Measurements from ENCODE around the gene ACP5.
A peak's percentile ranks its signal among the peaks of the same experiment; 100 is the strongest.

ACP5 gene

DNA sequence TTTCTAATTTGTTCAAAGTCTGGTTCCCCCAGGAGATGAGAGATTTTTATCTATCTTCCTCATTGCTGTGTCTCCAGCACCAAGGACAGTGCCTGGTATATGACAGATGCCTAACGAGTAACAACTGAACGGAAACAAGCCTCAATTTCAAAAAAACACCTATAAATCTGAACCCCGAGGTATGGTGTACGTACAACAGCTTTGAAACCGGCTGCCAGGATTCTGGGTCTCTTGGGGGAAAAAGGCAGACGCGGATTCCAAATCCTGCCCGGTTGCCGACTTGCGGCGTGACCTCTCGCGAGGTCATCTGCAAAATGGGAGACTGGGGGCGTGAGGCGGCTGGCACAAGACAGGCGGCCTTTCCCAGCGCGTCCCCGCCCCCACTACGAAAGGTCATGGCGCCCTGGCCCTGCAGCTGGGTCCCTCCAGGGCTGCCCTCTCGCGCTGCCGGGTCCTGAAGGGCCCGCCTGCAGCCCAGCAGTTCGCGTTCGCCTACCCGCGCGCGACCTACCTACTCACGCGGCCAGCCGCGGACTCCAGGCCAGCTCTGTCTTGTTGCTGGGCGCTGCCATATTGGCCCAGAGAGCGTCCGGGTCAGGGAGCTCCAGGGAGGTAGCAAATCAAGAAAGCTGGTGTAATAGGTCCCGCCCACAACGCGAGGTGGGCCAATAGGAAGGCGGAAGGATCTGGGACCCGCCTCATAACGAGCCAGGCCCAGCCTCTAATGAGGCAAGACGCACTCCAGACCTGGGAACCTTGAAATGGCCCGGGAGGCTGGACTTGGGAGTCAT lies 48.7 kb downstream of the ACP5 start, which contains the start of gene ECSIT (continued):
- TF ChIP-seq, protein P1, sequence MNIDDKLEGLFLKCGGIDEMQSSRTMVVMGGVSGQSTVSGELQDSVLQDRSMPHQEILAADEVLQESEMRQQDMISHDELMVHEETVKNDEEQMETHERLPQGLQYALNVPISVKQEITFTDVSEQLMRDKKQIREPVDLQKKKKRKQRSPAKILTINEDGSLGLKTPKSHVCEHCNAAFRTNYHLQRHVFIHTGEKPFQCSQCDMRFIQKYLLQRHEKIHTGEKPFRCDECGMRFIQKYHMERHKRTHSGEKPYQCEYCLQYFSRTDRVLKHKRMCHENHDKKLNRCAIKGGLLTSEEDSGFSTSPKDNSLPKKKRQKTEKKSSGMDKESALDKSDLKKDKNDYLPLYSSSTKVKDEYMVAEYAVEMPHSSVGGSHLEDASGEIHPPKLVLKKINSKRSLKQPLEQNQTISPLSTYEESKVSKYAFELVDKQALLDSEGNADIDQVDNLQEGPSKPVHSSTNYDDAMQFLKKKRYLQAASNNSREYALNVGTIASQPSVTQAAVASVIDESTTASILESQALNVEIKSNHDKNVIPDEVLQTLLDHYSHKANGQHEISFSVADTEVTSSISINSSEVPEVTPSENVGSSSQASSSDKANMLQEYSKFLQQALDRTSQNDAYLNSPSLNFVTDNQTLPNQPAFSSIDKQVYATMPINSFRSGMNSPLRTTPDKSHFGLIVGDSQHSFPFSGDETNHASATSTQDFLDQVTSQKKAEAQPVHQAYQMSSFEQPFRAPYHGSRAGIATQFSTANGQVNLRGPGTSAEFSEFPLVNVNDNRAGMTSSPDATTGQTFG (tag by site-specific recombination; IDR thresholded peaks at IDR 0.05; ENCODE audit: borderline replicate concordance): no peak
- no peak for TF ChIP-seq ZNF211 (tag by site-specific recombination; IDR thresholded peaks at IDR 0.05; ENCODE audit: low read depth)
- TF ChIP-seq ZBTB8A (tag by site-specific recombination; IDR thresholded peaks at IDR 0.05): no peak; the same call in 1 of the 2 replicates
- TF ChIP-seq, protein P2, sequence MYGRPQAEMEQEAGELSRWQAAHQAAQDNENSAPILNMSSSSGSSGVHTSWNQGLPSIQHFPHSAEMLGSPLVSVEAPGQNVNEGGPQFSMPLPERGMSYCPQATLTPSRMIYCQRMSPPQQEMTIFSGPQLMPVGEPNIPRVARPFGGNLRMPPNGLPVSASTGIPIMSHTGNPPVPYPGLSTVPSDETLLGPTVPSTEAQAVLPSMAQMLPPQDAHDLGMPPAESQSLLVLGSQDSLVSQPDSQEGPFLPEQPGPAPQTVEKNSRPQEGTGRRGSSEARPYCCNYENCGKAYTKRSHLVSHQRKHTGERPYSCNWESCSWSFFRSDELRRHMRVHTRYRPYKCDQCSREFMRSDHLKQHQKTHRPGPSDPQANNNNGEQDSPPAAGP (tag by site-specific recombination; IDR thresholded peaks at IDR 0.05): peak; percentile 79
- TF ChIP-seq ZNF266 (tag by site-specific recombination; IDR thresholded peaks at IDR 0.05; ENCODE audit: low read depth): no peak
- TF ChIP-seq ZBTB21 (tag by site-specific recombination; IDR thresholded peaks at IDR 0.05): no peak
- TF ChIP-seq, protein P3, sequence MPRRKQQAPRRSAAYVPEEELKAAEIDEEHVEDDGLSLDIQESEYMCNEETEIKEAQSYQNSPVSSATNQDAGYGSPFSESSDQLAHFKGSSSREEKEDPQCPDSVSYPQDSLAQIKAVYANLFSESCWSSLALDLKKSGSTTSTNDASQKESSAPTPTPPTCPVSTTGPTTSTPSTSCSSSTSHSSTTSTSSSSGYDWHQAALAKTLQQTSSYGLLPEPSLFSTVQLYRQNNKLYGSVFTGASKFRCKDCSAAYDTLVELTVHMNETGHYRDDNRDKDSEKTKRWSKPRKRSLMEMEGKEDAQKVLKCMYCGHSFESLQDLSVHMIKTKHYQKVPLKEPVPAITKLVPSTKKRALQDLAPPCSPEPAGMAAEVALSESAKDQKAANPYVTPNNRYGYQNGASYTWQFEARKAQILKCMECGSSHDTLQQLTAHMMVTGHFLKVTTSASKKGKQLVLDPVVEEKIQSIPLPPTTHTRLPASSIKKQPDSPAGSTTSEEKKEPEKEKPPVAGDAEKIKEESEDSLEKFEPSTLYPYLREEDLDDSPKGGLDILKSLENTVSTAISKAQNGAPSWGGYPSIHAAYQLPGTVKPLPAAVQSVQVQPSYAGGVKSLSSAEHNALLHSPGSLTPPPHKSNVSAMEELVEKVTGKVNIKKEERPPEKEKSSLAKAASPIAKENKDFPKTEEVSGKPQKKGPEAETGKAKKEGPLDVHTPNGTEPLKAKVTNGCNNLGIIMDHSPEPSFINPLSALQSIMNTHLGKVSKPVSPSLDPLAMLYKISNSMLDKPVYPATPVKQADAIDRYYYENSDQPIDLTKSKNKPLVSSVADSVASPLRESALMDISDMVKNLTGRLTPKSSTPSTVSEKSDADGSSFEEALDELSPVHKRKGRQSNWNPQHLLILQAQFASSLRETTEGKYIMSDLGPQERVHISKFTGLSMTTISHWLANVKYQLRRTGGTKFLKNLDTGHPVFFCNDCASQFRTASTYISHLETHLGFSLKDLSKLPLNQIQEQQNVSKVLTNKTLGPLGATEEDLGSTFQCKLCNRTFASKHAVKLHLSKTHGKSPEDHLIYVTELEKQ (tag by site-specific recombination; IDR thresholded peaks at IDR 0.05; ENCODE audit: borderline replicate concordance): no peak
- TF ChIP-seq, protein P4, sequence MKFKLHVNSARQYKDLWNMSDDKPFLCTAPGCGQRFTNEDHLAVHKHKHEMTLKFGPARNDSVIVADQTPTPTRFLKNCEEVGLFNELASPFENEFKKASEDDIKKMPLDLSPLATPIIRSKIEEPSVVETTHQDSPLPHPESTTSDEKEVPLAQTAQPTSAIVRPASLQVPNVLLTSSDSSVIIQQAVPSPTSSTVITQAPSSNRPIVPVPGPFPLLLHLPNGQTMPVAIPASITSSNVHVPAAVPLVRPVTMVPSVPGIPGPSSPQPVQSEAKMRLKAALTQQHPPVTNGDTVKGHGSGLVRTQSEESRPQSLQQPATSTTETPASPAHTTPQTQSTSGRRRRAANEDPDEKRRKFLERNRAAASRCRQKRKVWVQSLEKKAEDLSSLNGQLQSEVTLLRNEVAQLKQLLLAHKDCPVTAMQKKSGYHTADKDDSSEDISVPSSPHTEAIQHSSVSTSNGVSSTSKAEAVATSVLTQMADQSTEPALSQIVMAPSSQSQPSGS (tag by site-specific recombination; IDR thresholded peaks at IDR 0.05; ENCODE audit: low read depth): no peak
- TF ChIP-seq, protein P5, sequence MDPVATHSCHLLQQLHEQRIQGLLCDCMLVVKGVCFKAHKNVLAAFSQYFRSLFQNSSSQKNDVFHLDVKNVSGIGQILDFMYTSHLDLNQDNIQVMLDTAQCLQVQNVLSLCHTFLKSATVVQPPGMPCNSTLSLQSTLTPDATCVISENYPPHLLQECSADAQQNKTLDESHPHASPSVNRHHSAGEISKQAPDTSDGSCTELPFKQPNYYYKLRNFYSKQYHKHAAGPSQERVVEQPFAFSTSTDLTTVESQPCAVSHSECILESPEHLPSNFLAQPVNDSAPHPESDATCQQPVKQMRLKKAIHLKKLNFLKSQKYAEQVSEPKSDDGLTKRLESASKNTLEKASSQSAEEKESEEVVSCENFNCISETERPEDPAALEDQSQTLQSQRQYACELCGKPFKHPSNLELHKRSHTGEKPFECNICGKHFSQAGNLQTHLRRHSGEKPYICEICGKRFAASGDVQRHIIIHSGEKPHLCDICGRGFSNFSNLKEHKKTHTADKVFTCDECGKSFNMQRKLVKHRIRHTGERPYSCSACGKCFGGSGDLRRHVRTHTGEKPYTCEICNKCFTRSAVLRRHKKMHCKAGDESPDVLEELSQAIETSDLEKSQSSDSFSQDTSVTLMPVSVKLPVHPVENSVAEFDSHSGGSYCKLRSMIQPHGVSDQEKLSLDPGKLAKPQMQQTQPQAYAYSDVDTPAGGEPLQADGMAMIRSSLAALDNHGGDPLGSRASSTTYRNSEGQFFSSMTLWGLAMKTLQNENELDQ (tag by site-specific recombination; IDR thresholded peaks at IDR 0.05; ENCODE audit: low read depth): no peak
- peak; percentile 98 for TF ChIP-seq YY2 (tag by site-specific recombination; IDR thresholded peaks at IDR 0.05)
- 0 out of 2 replicates have a peak, but pooled peaks have one; percentile 43 for TF ChIP-seq ZNF660 (tag by site-specific recombination; IDR thresholded peaks at IDR 0.05)
- TF ChIP-seq GLIS1 (tag by site-specific recombination; IDR thresholded peaks at IDR 0.05): peak; percentile 30; the same call in 1 of the 2 replicates
- TF ChIP-seq ZNF404 (tag by site-specific recombination; IDR thresholded peaks at IDR 0.05): no peak
- TF ChIP-seq ZNF311 (tag by site-specific recombination; IDR thresholded peaks at IDR 0.05; ENCODE audit: borderline replicate concordance): no peak
- no peak for TF ChIP-seq ZNF555 (tag by site-specific recombination; conservative IDR thresholded peaks at IDR 0.05)
- TF ChIP-seq ZNF335 (tag by site-specific recombination; conservative IDR thresholded peaks at IDR 0.05): peak; percentile 99
- no peak for TF ChIP-seq ZNF596 (tag by site-specific recombination; IDR thresholded peaks at IDR 0.05)
- peak; percentile 19; the same call in 1 of the 2 replicates for TF ChIP-seq ZNF391 (tag by site-specific recombination; IDR thresholded peaks at IDR 0.05; ENCODE audit: borderline replicate concordance, low read depth)
- no peak for TF ChIP-seq ZBTB7A (tag by site-specific recombination; IDR thresholded peaks at IDR 0.05; ENCODE audit: low read depth)
- peak; percentile 89 for TF ChIP-seq ZSCAN30 (tag by site-specific recombination; IDR thresholded peaks at IDR 0.05)
- no peak for TF ChIP-seq GFI1B (tag by site-specific recombination; IDR thresholded peaks at IDR 0.05)
- TF ChIP-seq ZNF16 (tag by site-specific recombination; IDR thresholded peaks at IDR 0.05; ENCODE audit: low read depth): no peak
- peak; percentile 25; the same call in 1 of the 2 replicates for TF ChIP-seq ZNF501 (tag by site-specific recombination; IDR thresholded peaks at IDR 0.05)
- peak; percentile 78; the same call in 1 of the 2 replicates for TF ChIP-seq ZNF324 (tag by site-specific recombination; IDR thresholded peaks at IDR 0.05)
- TF ChIP-seq ZNF366 (tag by site-specific recombination; conservative IDR thresholded peaks at IDR 0.05): no peak
- TF ChIP-seq GLI2 (tag by site-specific recombination; IDR thresholded peaks at IDR 0.05; ENCODE audit: borderline replicate concordance, low read depth): no peak
- TF ChIP-seq ZNF600 (tag by site-specific recombination; IDR thresholded peaks at IDR 0.05): peak; percentile 62
- no peak for TF ChIP-seq ZNF223 (tag by site-specific recombination; IDR thresholded peaks at IDR 0.05)
